Right lobe of liver (tissue), 4 donors: ENCODE data around the gene ATP13A1.

ENCODE experiments used
- CTCF ChIP-seq, 4 donors: fragments of 200-600 bp in 3 of 4; fragments of 450-650 bp in 1 of 4; IDR thresholded peaks; one replicate each; pipeline versions ENCODE4 v1.5.1 to v1.8.0; 2016 to 2022; ENCODE audit warnings: antibody characterized with exemption in 4 of 4, mild to moderate bottlenecking in 2 of 4
- POLR2A ChIP-seq: fragments of 450-650 bp; IDR thresholded peaks from one replicate; pipeline ENCODE4 v1.6.1; 2017; ENCODE audit warnings: antibody characterized with exemption, mild to moderate bottlenecking
- donor health status: DM: no; HTN: no; CAD: no.
- donor health status: DM: no; HTN: no; CAD: no.
- donor health status: DM: no; HTN: yes; CAD: no.

- no peak for TF ChIP-seq CTCF (IDR thresholded peaks at IDR 0.05)
- no peak for TF ChIP-seq POLR2A
Measured at GRCh38 chr19:19710506-19710905, 47.0 kb upstream of the ATP13A1 start.
